Non-pigmented ciliary epithelial cell (primary cell): ENCODE results near the gene DNAJB8.

ENCODE experiments used
- DNase-seq: peaks from one replicate; pipeline ENCODE4 v3.0.0-alpha.2; 2010; ENCODE audit warnings: low read depth

The DNAJB8 gene

DNA sequence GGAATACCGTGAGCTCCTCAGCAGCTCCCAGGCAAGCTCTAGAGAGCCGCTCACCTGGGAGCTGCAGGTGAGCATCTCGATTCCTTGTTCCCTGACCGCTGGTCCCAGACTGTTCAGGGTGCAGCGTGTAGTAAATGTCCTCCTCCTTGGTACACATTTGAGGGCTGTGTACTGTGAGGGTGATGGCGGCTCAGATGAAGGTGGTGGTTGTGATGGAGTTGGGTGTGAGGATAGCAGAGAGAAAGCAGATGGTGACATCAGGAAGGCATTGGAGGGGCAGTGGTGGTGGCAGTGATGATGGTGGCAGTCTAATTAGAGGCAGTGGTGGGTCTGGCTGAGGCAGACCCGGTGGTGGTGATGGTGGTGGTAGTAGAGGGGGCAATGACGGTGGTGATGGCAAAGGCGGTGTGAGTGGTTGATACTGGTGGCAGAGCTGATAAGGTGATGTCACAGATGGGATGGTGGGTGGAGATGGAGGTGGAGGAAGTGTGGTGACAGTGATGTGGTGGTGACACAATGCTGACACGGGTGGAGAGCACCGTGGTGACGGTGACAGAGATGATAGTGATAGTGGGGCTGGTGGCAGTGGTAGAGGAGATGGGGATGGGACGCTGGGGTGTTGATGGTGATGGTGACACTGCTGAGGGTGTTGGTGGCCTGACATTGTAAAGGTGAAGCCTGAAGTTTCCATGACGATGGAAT, at the start of gene DNAJB8:
Gene DNAJB8, minus strand, starts transcription at position 51 of the 702 bp plus-strand sequence. CDS start 3,645 bp downstream, outside the sequence.
- no peak for DNase-seq

GRCh38 chr3:128515967-128516366, 49.3 kb upstream of the DNAJB8 start:
- DNase-seq, result no peak

DNA sequence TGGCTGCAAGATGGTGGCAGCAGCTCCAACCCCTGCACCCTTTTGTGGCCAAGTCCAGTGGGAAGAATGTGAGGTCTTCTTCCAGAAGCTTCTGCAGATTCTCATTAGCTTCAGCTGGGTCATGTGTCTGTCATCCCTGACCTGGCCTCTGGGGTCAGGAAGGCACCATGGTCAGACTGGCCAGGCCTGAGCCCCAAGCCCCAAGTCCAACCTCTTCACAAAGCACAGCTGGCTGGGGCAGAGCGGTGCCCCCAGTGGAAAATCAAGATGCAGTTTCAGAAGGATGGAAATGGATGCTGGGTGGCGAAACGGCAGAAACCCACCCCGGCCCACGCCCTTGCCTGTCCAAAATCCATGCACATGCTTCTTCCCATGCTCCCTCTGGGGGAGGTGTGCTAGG, 42.2 kb upstream of the DNAJB8 start:
- no peak for DNase-seq

DNA sequence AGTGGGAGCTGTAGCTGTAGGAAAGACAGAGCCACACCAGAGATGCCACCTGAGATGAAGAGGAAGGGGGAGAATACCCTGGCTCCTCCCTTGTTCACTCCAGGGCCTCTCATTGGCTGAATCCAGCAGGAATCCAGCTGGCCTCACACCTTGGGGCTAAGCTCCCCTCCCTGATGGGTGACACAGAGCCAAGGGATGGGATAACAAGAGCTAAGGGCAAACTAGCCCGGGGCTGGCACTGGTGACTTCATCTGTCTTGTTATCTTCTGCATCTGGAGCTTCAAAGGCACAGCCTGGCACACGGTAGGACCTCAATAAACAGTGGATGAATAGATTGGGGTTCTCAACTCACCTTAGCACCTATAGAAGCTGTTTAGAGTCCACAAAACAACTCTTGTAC, 40.1 kb upstream of the DNAJB8 start:
- no peak for DNase-seq

GRCh38 chr3:128505771-128506170, 39.1 kb upstream of the DNAJB8 start:
- DNase-seq, result no peak

GRCh38 chr3:128504963-128505730, 38.5 kb upstream of the DNAJB8 start:
- DNase-seq, result no peak

GRCh38 chr3:128504533-128504915, 37.8 kb upstream of the DNAJB8 start:
- DNase-seq, result no peak

DNA sequence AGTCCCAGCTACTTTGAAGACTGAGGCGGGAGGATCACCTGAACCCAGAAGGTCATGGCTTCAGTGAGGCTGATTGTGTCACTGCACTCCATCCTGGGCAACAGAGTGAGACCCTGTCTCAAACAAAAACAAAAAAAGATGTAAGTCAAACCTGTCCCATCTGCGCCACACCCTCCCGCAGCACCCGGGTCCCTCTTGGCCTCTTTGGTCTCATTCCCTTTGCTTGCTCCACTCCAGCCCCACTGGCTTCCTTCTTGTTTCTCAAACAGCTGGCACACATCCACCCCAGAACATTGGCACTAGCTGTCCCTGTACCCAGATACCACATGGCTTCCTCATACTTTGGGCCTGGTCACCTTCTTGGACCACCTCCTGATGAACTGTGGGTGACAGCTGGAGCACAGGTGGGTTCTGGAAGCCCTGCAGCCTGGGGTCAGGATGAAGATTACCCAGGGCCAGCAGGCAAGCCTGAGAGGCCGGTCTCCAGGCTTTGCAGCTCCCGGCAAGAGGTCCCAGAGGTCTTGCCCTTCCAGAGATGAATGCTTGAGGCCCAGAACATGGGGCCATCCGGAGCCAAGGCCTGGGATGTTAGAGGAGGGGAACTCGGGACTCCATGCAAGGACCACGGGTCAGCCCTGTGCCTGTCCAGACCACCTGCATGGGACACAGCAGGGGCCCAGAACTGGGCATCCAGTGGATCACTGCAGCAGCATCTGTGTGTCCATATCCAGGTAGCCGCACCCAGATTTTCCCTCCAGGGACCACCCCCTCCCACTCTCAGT, 37.3 kb upstream of the DNAJB8 start:
- no peak for DNase-seq

DNA sequence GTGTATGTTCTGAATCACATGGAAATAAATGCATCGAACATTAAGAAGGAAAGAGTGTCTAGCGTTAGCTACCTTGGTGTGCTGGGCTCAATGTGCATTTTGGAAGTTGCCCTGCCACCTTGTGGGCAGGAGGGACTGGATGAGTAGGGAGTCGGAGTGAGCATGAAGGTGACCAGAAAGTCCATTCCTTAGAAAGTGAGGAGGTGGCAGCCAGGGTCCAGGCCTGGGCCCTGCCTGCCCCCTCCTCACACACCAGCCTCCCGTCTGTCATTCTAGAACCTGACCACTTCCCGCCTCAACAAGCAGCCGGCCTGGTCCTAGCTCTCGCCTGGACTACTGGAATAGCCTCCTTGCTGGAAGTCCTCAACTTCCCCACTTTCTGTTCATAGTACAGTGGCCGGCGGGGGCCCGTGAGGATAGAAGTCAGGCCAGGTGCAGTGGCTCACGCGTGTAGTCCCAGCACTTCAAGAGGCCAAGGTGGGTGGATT, 36.5 kb upstream of the DNAJB8 start:
- no peak for DNase-seq

- no peak for DNase-seq
Observed at GRCh38 chr3:128502712-128503111, 36.0 kb upstream of the DNAJB8 start.

- no peak for DNase-seq
Observed at GRCh38 chr3:128501431-128501830, 34.7 kb upstream of the DNAJB8 start.

DNA sequence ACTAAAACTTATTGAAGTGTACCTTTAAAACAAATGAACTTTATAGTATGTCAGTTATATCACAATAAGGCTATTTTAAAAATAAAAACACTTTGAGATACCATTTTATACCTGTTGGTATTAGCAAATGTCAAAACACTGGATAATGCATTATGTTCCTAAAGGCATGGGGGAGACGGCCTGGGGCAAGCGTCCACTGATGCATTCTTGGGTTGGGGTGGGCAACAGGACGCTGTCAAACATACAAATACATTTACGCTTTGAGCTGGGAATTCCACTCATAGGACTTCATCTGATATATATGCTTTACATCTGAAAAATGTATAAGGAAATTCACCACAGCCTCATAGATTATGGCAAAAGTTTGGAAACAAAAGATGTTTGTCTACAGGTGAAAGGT, 33.9 kb upstream of the DNAJB8 start:
- no peak for DNase-seq

GRCh38 chr3:128499724-128500275, 33.1 kb upstream of the DNAJB8 start:
- no peak for DNase-seq

GRCh38 chr3:128498901-128499530, 32.3 kb upstream of the DNAJB8 start:
- no peak for DNase-seq

DNA sequence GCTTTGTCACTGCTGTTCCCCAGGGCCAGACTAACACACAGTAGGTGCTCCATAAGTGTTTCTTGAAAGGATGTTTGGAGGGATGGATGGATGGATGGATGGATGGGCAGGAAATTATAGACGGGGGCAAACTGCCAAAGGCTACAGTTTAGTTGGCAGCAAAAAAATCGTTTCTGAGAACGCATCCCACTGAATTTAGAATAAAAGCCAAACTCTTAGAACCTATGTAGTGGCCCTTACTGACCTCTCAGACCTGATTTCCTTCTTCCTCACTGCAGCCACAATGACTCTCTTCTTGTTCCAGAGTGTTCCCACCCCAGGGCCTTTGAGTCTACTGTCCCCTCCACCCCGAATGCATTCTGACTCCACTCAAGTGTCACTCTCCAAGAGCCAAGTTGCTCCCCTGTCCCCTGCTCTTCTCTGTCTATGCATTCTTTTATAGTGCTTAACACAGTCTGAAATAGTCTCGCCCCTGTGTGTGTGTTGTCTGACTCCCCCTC, 31.5 kb upstream of the DNAJB8 start:
- DNase-seq, result no peak

DNA sequence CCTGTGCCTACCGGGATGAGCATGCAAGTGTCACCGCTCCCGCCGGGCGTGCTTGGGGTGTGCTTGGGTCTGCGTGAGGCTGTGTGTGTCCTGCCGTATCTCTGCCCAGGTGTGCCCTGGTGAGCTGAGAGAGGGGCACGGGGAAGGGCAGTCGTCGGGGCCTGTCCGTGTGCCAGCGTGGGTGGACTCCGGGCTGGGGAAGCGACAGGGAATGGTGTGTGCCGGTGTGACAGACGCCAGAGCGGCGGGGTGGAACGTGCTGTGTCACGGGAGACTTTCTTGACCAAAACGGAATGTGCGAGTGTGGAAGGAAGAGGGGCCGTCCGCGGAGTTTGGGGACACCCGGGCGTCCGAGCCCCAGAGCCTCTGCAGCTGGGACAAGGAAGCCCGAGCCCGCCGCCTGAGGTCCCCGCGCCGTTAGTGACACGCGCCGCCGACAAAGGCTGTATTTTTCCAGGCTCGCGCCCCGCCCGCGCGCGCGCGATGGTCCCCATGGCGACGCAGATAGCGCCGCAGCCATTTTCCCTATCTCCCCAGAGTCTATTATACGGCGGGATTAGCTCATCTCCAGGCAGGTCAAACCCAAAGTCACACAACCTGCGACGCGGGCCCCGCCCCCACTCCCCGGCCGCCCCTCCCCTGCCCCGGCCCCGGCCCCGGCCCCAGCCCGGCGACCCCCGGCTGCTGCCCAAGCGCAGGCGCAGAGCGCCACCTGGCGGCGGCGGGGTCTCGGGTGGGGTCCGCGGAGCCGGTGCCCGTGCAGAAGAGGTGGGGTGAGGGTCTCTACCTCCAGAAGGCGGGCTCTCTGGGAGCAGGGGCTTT, 30.8 kb upstream of the DNAJB8 start:
- no peak for DNase-seq

GRCh38 chr3:128496602-128497304, 30.1 kb upstream of the DNAJB8 start:
- no peak for DNase-seq

DNA sequence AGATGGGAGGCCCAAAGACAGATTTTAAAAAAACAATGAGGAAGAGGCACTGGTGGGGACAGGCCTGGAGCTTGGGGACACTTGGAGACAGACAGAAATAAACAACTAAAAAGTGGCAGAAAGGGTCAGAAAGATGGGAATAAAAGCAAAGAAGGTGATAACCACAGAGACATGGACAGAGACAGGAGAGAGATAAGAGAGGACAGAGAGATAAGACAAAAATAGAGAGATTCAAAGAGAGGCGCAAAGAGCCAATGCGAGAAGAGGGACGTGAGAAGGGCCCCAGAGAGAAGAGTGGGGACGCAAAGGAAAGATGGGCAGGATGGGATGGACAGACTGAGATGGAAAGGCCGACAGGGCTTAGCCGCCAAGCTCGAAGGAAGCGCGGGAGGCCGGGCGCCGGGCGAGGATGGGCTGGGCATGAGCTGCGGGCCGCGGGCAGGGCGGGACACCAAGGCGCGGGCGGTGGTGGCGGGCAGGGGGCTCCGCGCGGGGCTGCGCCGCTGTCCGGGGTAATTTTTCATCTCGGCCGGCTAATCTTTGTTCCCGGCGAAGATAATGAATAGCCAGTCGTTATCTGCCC, 29.4 kb upstream of the DNAJB8 start:
- no peak for DNase-seq

DNA sequence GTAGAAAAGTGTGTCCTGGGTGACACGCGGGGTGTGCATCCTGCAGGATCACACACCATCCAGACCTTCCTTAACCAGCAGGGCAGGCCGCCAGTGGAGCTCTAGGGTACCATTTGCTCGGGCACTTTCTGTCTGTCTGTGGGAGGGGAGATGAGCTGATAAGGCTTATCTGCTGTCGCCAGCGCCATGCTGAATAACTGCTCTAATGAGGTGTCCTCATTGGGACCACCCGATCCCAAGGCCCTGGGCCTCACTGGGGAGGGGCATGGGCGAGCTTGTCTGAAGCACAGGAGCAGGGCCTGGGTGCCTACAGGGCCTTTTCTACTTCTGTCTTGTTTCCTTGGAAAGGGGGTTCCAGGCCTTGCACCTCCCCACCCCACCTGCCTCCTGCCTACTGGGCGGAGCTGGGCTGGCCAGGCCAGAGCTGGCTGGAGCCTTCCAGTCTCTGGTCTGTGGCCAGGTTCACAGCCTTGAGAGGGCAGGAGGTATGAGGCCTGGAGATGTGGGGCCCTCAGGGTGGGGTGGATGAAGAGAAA, 28.8 kb upstream of the DNAJB8 start:
- no peak for DNase-seq

DNA sequence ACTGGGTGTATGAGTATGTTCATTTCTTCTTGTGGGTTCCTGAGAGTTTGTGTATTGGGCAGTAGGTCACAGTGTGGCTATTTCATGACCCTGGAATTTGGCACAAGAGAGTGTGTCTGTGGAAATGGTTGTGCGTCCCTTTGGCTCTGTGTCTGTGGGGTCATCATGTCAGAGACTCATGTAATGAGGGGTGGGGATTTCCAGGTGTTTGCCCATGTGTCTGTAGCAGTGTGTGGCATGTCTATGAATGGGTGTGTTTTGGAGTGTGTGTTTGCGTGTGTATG, 27.6 kb upstream of the DNAJB8 start:
- no peak for DNase-seq
